D721Med (cell line): ENCODE measurements around the gene DIDO1.

Experiments
- DNase-seq: peaks from one replicate; pipeline ENCODE4 v3.0.0; 2011; ENCODE audit warnings: low spot score; ENCODE audit not compliant: insufficient read length
- FAIRE-seq: peaks from 2 replicates; lab custom pipeline; 2011; peaks lifted over from hg19 to GRCh38; lab: Jason Lieb, UNC
- TF ChIP-seq, protein P1 (sequence below): IDR thresholded peaks from 2 replicates; pipeline ENCODE4 v1.5.1; 2012; ENCODE audit warnings: mild to moderate bottlenecking, control low read depth; ENCODE audit not compliant: insufficient read depth; ENCODE audit errors: missing control alignments

Gene DIDO1

DNA sequence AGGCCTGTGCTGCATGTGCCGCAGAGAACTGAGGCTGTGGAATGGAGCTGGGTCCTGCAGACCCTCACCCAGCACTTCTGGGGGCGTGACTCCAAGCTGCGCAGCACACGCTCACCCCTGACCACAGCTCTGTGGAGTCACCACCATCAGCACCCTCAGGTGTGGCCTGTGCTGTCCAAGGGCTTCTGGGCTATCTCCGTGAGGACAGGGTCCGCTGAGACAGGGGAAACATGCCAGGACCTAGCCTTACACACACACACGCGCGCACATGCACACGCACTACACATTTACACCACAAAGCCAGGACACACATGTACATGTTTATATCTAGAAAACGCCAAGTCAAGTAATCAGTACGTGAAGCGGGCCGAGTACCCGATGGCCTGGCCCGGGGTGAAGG, 37.9 kb downstream of the DIDO1 start:
- FAIRE-seq (no peak), DNase-seq (no peak)
- TF ChIP-seq, protein P1, sequence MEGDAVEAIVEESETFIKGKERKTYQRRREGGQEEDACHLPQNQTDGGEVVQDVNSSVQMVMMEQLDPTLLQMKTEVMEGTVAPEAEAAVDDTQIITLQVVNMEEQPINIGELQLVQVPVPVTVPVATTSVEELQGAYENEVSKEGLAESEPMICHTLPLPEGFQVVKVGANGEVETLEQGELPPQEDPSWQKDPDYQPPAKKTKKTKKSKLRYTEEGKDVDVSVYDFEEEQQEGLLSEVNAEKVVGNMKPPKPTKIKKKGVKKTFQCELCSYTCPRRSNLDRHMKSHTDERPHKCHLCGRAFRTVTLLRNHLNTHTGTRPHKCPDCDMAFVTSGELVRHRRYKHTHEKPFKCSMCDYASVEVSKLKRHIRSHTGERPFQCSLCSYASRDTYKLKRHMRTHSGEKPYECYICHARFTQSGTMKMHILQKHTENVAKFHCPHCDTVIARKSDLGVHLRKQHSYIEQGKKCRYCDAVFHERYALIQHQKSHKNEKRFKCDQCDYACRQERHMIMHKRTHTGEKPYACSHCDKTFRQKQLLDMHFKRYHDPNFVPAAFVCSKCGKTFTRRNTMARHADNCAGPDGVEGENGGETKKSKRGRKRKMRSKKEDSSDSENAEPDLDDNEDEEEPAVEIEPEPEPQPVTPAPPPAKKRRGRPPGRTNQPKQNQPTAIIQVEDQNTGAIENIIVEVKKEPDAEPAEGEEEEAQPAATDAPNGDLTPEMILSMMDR = no peak

DNA sequence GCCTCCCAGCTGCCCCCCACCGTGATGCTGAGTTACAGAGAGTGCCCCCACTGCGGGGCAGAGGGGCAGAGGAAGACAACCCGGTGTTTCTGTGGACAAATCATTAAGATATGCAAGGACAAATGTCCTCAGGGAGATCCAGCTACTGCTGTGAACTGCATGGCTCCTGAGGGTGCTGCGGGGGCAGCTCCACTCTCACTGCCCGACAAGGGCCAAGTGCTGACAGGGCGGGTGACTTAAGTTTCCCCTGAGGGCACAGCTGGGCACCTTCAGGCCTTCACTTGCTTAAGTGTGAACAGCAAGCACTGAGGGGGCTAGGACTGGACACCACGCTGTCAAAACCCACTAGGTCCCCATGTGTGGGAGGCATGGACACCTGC, 38.5 kb downstream of the DIDO1 start:
- FAIRE-seq = no peak
- no peak for DNase-seq
- TF ChIP-seq, protein P1 = no peak

DNA sequence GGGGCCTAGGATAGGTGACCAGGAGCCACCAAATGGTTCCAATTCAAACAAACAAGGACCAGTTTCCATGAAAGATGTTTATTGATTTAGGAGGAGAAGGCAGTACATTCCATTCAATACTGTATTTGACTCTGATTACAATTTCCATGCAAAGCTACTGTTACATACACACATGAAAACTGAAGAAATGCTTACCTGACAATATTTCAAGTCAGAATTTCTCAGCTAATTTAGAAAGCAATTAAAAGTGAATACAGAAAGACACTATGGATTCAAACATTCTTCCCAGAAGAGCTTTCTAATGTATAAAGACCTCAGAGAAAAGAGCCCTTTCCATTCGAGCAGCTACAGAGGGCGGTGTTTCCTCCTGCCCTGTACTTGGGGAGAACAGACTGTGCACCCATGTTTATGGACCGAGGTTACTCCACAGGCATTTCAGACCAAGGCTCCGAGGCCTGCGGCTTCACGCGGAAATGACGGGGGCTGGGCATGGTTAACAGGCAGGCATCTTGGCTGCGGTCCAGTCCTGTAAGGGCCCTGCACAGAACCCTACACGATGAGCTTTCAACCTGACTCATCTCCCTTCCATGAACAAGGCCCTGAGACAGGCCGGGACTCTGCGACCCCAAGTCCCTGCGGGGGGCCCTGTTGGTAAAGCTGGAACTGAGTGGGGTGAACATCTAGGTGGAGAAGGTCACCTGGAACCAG, 39.0 kb downstream of the DIDO1 start:
- FAIRE-seq (no peak), DNase-seq (no peak)
- TF ChIP-seq, protein P1 = no peak

DNA sequence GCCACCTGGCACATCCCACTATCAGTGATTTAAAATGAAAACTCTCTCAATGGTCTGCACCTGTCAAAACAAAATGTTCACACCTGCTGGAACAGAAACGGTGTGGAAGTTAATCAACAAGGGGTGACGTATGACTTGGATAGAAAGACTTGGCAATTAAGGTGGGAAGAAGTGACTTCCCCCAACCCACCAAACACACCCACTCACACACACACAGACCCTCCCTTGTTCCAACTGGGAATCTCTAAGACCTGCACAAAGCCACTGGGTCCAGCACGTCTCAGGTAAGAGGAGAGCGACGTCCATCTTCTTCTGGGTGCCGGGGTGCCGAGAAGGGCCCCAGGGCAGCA, 39.6 kb downstream of the DIDO1 start:
- no peak for FAIRE-seq
- TF ChIP-seq, protein P1 = no peak
- no peak for DNase-seq

DNA sequence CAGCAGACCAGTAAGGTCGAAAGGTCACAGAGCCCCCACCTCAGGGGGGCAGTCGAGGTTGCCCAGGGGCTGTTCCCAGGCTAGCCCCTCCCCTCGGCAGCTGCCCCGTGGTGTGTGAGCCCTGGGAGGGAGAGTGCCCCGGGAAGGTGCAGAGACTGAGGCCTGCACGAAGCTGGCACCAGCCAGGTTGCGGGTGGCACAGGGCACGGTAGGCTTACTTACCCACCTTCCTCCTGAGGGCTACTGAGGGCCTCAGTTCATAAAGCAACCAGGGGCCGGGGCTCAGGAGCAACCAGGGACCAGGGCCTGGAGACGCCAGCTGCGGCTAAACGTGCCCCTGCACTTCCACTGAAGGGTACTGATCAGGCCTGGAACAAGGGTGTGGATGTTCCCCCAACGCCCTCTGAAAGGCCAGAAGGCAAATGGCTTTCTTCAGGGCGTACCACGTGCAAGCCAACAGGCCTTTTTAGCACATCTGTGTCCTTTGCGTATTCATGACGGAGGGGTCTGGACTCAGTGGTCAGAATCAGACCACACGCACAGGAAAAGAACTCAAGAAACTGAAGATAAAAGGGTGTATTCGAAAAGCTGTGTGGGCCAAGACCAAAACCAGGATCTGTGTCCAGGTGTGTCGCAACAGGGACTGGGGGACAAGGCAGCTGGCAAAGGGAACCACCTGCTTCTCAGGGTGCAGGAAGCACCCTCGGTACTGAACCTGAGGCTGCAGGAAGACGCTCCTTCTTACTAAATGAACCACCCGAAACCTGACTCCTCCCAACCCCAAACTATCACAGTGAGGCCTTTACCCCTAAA, 40.2 kb downstream of the DIDO1 start:
- TF ChIP-seq, protein P1 = no peak
- DNase-seq (no peak), FAIRE-seq (no peak)

DNA sequence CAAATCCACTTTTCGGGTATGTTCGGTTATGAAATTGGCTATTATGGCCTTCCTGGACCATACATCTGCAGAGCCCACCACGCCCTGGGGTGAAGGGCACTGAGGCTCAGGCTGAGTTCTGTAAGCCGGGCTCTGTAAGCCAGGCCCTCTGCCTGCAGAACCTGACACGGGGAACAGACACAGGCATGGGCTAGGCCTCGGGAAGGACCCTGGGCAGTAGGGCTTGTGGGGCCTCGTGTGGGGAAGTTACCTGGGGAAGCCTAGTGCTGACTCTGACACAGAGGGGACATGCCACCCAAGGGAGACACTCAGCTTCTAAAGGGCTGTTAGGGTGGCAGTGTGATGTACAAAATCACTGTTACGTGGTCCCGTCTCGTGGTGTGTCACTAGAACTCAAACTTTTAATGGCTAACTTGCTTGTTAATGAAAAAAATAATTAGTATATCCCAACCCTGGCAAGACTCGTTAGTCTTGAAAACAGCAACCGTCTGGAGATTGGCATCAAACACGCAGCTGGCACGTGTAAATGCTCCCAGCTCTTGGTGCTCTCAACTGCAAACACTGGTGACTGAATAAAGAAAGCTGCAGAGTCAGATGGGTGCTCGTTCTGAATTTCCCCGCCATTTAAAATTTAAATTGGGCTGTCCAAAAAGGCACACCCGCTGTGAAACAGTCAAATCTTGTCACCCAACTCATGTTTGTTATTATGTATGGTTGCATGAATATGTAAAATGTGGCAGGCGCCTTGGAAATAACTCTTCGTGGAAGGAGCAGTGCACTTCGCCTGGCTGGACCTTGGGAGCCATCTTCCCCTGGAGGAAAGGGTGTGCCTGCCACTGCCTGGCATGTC, 41.0 kb downstream of the DIDO1 start:
- DNase-seq (no peak), FAIRE-seq (no peak)
- TF ChIP-seq, protein P1 = no peak
